OCI-LY1 (cell line): Measurements from ENCODE around the gene PXK.

ENCODE experiments used
- H2AFZ ChIP-seq: fragments of 200-600 bp; sonication (generic), shearing (Covaris generic); 2 replicates; pipeline ENCODE4 v1.6.0; 2014; ENCODE audit warnings: antibody characterized with exemption, mild to moderate bottlenecking, low read length
- H3F3A ChIP-seq: fragments of 200-600 bp; sonication (generic), shearing (Covaris generic); 2 replicates; pipeline ENCODE4 v1.6.0; 2014; ENCODE audit warnings: mild to moderate bottlenecking, antibody characterized with exemption, low read length, moderate library complexity; ENCODE audit not compliant: insufficient read depth
- H3K27ac ChIP-seq: fragments of 200-600 bp; sonication (generic); 2 replicates; pipeline ENCODE4 v1.5.1; 2014; ENCODE audit warnings: low read length, mixed run types, mild to moderate bottlenecking, low read depth; ENCODE audit not compliant: poor library complexity, severe bottlenecking
- H3K27me3 ChIP-seq: fragments of 200-600 bp; sonication (generic); 2 replicates; pipeline ENCODE4 v1.6.0; 2014; ENCODE audit warnings: antibody characterized with exemption, mild to moderate bottlenecking, low read length, moderate library complexity; ENCODE audit not compliant: insufficient read depth
- H3K36me3 ChIP-seq: fragments of 200-600 bp; sonication (generic); 2 replicates; pipeline ENCODE4 v1.6.1; 2014; ENCODE audit warnings: mild to moderate bottlenecking, antibody characterized with exemption, low read length, moderate library complexity, mixed read lengths; ENCODE audit not compliant: insufficient read depth
- H3K4me1 ChIP-seq: fragments of 200-600 bp; sonication (generic); 2 replicates; pipeline ENCODE4 v1.5.1; 2014; ENCODE audit warnings: mild to moderate bottlenecking, low read length, moderate library complexity; ENCODE audit not compliant: insufficient read depth, severe bottlenecking
- H3K4me2 ChIP-seq: fragments of 200-600 bp; sonication (generic), shearing (Covaris generic); 2 replicates; pipeline ENCODE4 v1.6.1; 2014; ENCODE audit warnings: low read length
- H3K4me3 ChIP-seq: fragments of 200-600 bp; sonication (generic); 2 replicates; pipeline ENCODE4 v1.5.1; 2014; ENCODE audit warnings: low read length, low read depth, mild to moderate bottlenecking, mixed read lengths; ENCODE audit not compliant: poor library complexity, severe bottlenecking
- H3K79me2 ChIP-seq: fragments of 200-600 bp; shearing (Covaris generic); 2 replicates; pipeline ENCODE4 v1.6.1; 2016; ENCODE audit warnings: mixed run types, low read length, mixed read lengths; ENCODE audit not compliant: insufficient read depth
- H3K9ac ChIP-seq: fragments of 200-600 bp; sonication (generic), shearing (Covaris generic); 2 replicates; pipeline ENCODE4 v1.6.1; 2014; ENCODE audit warnings: mild to moderate bottlenecking, low read length, mixed read lengths
- H3K9me2 ChIP-seq: fragments of 200-600 bp; sonication (generic), shearing (Covaris generic); 2 replicates; pipeline ENCODE4 v1.6.1; 2014; ENCODE audit warnings: low read depth, mild to moderate bottlenecking, low read length, mixed read lengths
- H3K9me3 ChIP-seq: fragments of 200-600 bp; shearing (Covaris generic); 2 replicates; pipeline ENCODE4 v1.6.1; 2014; ENCODE audit warnings: low read length, mixed read lengths
- H4K20me1 ChIP-seq: fragments of 200-600 bp; sonication (generic), shearing (Covaris generic); 2 replicates; pipeline ENCODE4 v1.6.0; 2016; ENCODE audit warnings: mild to moderate bottlenecking, low read length; ENCODE audit not compliant: insufficient read depth
- CTCF ChIP-seq: fragments of 200-600 bp; sonication (generic), shearing (Covaris generic); IDR thresholded peaks from 2 replicates; pipeline ENCODE4 v1.5.1; 2017; ENCODE audit warnings: mild to moderate bottlenecking, antibody characterized with exemption, low read length, moderate library complexity, mixed read lengths
- EZH2 ChIP-seq: fragments of 200-600 bp; sonication (generic), shearing (Covaris generic); IDR thresholded peaks from 2 replicates; pipeline ENCODE4 v1.8.0; 2017; ENCODE audit warnings: borderline replicate concordance, mixed run types, mild to moderate bottlenecking, antibody characterized with exemption, low read length, moderate library complexity, mixed read lengths

The PXK gene

GRCh38 chr3:58345457-58345856 is 12.8 kb downstream of the PXK start:
- peaks cover 97% of the 10 kb centered on the region for H3K4me1 ChIP-seq
- TF ChIP-seq EZH2 = no peak
- TF ChIP-seq CTCF = no peak
- peaks cover 66% of the 10 kb centered on the region for H3K79me2 ChIP-seq
- H3K4me3 ChIP-seq = no peak overlapping the region
- peak overlapping the region; percentile 100 for H3K27ac ChIP-seq
- H3K4me2 ChIP-seq = peak overlapping the region; percentile 33; the same call in 1 of the 2 replicates
- no peak overlapping the region for H2AFZ ChIP-seq
- no peak overlapping the region for H3K9ac ChIP-seq
- H4K20me1 ChIP-seq = no peaks in the 10 kb centered on the region
- no peaks in the 10 kb centered on the region for H3K9me3 ChIP-seq
- H3K9me2 ChIP-seq = no peaks in the 10 kb centered on the region
- peaks cover 14% of the 10 kb centered on the region for H3F3A ChIP-seq
- peaks cover 49% of the 10 kb centered on the region for H3K36me3 ChIP-seq
- H3K27me3 ChIP-seq = no peaks in the 10 kb centered on the region

GRCh38 chr3:58346368-58346767 is 13.7 kb downstream of the PXK start:
- peaks cover 40% of the 10 kb centered on the region for H3K36me3 ChIP-seq
- no peak overlapping the region for H2AFZ ChIP-seq
- no peaks in the 10 kb centered on the region for H4K20me1 ChIP-seq
- peaks cover 97% of the 10 kb centered on the region for H3K4me1 ChIP-seq
- no peaks in the 10 kb centered on the region for H3K9me3 ChIP-seq
- no peak overlapping the region for H3K4me3 ChIP-seq
- H3K9me2 ChIP-seq = no peaks in the 10 kb centered on the region
- H3K9ac ChIP-seq = peak overlapping the region; percentile 40; the same call in 1 of the 2 replicates
- TF ChIP-seq EZH2 (no peak), CTCF (no peak)
- peaks cover 23% of the 10 kb centered on the region for H3F3A ChIP-seq
- peak overlapping the region; percentile 100 for H3K27ac ChIP-seq
- peak overlapping the region; percentile 33; the same call in 1 of the 2 replicates for H3K4me2 ChIP-seq
- H3K27me3 ChIP-seq = no peaks in the 10 kb centered on the region
- H3K79me2 ChIP-seq = peaks cover 63% of the 10 kb centered on the region

- Histone ChIP-seq H3K4me2 (peak overlapping the region; percentile 44), H3K9me2 (no peaks in the 10 kb centered on the region)
These were observed 15.3 kb downstream of the PXK start for GRCh38 chr3:58347984-58348383.

More at GRCh38 chr3:58347984-58348383, 15.3 kb downstream of the PXK start:
- peak overlapping the region; percentile 33; the same call in 1 of the 2 replicates for H3K9ac ChIP-seq
- no peak overlapping the region for H2AFZ ChIP-seq
- H3K4me3 ChIP-seq = peak overlapping the region; percentile 21
- no peaks in the 10 kb centered on the region for H3K9me3 ChIP-seq
- H4K20me1 ChIP-seq = no peaks in the 10 kb centered on the region
- H3K36me3 ChIP-seq = peaks cover 34% of the 10 kb centered on the region
- H3K4me1 ChIP-seq = peaks cover 97% of the 10 kb centered on the region
- no peaks in the 10 kb centered on the region for H3K27me3 ChIP-seq
- peaks cover 26% of the 10 kb centered on the region for H3F3A ChIP-seq
- TF ChIP-seq CTCF (no peak), EZH2 (no peak)
- H3K79me2 ChIP-seq = peaks cover 63% of the 10 kb centered on the region
- H3K27ac ChIP-seq = peak overlapping the region; percentile 100
